Measurements from ENCODE around the gene ITIH2.
"Not testable (repeated sequence)": the region's sequence is repeated elsewhere in the genome, so short reads cannot be mapped to it uniquely, and the experiment has no call there.

Gene ITIH2, protein sequence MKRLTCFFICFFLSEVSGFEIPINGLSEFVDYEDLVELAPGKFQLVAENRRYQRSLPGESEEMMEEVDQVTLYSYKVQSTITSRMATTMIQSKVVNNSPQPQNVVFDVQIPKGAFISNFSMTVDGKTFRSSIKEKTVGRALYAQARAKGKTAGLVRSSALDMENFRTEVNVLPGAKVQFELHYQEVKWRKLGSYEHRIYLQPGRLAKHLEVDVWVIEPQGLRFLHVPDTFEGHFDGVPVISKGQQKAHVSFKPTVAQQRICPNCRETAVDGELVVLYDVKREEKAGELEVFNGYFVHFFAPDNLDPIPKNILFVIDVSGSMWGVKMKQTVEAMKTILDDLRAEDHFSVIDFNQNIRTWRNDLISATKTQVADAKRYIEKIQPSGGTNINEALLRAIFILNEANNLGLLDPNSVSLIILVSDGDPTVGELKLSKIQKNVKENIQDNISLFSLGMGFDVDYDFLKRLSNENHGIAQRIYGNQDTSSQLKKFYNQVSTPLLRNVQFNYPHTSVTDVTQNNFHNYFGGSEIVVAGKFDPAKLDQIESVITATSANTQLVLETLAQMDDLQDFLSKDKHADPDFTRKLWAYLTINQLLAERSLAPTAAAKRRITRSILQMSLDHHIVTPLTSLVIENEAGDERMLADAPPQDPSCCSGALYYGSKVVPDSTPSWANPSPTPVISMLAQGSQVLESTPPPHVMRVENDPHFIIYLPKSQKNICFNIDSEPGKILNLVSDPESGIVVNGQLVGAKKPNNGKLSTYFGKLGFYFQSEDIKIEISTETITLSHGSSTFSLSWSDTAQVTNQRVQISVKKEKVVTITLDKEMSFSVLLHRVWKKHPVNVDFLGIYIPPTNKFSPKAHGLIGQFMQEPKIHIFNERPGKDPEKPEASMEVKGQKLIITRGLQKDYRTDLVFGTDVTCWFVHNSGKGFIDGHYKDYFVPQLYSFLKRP

DNA sequence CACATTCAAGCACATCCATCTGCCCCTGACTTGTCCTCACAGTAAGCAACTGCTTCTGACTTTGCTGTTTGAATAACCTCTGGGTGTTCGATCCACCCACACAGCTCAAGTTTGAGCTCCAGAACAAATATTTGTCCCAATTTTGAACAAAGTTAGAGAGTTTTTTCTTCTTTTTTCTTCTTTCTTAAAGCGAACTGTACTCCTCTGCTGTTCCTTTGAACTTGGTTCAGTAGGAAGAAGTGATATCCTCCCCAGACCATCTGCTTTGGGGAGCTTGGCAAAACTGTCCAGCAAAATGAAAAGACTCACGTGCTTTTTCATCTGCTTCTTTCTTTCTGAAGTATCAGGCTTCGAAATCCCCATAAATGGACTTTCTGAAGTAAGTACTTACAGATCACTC is at the start of gene ITIH2:
Gene ITIH2 (plus strand): TSS at position 177 of the 400 bp plus-strand sequence. CDS start 119 bp downstream, at position 296.
- no peak for DNase-seq

DNA sequence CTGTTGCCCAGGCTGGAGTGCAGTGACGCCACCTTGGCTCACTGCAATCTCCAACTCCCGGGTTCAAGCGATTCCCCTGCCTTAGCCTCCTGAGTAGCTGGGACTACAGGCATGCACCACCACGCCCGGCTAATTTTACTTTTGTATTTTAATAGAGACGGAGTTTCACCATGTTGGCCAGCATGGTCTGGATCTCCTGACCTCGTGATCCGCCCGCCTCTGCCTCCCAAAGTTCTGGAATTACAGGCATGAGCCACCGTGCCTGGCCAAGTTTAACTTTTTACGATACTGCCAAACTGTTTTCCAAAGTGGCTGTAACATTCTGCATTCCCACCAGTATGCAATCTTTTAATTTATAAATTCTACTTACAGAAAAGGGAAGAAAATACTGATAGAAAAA is 46.0 kb upstream of the ITIH2 start:
- DNase-seq, result not testable (repeated sequence)

DNA sequence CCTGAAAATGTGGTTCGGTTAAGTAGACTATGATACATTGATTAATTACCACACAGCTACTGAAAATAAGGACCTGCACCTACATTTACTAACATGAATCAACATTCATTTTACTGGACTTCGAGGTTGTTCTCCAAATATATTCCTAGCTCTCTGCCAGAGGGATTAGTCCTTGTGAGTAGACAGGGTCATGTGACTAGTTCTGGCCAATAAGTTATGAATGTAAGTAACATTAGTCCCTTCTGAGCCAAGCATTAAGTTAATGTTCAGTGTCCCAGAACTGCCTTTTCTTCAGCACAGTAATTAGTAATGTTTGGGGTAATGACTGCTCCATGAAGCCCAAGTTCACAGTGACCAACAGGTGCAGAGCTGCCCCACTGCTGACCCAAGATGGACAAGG is 45.6 kb upstream of the ITIH2 start:
- DNase-seq, result no peak

DNA sequence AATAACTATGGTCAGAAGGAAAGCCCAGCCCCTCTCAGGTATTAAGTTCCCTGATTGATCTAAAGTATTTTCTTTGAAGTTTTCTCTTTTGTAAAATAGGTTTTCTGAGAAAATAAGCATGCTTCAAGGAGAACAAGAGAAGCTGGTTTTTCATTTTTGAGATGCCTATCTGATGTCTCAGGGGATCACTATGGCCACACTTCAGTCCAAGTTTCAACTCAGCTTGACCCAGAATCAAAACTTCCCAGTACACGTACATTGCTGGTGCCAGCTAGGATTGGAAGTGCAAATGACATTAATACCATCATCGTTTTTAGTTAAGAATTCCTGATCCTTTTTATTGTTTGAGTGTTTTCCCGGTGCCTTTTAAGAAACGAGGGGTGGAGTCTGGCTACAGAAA is 43.6 kb upstream of the ITIH2 start:
- no peak for DNase-seq

DNA sequence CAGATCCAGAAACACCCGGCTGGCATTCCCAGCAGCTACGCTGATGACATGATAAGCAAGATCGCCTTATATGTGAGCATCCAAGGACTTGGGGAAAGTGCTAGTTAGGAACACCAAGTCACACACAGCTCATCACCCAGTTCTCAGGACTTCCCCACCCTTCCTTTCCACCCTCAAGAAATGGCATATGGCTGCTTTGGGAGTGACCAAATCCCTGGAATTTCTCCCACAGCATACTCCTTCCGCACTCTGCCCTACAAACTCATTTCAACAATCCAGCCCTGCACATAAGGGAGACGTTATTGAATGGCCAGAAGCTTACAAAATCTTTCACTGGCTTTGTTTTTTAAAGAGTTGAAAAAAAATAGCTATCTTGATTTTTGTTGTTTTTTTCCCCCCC is 40.6 kb upstream of the ITIH2 start:
- no peak for DNase-seq

DNA sequence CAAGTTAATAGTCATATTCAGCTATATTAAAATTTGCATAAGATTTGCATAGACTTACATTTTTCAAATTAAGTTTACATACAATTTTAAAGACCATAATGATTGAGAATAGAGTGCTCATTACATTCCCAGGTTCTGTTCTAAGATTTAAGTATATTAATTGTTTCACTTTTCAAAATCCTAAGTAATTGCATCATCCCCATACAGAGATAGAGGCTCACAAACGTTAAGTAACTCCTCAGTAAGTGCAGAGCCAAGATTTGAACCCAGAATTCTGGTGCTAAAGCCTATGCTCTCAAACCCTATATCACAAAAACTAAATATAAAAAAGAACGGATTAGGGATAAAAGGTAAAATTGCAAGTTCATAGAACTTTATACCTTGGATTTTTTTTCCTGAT is 38.4 kb upstream of the ITIH2 start:
- no peak for DNase-seq

DNA sequence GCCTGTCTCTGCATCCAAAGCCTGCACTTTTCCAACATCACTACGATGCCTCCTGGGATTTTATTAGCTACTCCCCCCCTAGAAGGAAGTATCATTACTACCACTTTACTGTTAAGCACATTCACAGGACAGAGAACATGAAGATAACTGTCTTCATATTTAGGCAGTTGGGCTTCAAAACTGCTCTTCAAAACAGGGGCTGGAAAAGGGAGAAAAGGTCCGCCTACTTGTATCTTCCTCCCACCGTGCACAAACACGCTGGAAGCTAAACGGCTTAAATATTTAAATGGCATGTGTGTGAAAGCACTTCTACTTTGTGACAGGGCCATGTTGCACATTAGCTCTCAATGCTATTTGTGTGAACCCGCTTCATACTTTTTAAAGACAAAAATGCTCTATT is 37.3 kb upstream of the ITIH2 start:
- DNase-seq, result no peak

DNA sequence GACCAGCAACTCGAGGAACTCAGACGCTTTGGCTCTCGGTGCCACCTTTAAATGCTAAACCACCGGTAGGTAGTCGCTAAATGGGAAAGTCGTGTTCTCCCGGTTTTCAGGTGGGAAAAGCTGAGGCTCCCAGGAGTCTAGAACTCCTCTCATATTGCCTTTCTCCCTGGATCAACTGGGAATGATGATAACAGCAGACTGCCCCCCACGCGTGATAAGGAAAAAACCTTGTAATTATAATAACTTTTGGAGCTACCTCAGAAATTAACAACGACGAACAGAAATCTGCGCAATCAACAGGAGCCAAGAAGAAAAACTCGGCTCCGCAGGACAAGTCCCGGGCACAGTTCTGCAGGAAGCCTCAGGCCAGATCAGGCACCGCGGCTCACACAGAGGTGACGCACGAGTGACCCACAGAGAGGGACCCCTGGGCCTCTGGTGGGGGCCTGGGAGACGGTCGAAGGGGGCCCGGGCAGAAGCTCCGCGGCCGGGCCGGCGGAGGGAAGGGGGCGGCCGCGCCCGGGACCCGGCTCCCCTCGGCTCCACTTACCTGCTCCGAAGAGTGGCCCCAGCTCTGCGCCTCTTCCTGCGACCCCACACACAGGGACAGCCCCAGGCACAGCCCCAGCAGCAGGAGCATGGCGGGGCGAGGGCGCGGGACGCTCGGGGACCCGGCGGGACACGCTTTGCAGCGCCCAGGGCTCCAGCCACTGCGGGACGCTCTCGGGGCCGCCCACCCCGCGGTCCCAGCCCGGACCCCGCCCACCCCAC is 36.7 kb upstream of the ITIH2 start, which contains the start of gene ITIH5:
Gene ITIH5 (minus strand): TSS at position 714 of the 771 bp plus-strand sequence. CDS start 74 bp downstream, at position 640.
- no peak for DNase-seq

DNA sequence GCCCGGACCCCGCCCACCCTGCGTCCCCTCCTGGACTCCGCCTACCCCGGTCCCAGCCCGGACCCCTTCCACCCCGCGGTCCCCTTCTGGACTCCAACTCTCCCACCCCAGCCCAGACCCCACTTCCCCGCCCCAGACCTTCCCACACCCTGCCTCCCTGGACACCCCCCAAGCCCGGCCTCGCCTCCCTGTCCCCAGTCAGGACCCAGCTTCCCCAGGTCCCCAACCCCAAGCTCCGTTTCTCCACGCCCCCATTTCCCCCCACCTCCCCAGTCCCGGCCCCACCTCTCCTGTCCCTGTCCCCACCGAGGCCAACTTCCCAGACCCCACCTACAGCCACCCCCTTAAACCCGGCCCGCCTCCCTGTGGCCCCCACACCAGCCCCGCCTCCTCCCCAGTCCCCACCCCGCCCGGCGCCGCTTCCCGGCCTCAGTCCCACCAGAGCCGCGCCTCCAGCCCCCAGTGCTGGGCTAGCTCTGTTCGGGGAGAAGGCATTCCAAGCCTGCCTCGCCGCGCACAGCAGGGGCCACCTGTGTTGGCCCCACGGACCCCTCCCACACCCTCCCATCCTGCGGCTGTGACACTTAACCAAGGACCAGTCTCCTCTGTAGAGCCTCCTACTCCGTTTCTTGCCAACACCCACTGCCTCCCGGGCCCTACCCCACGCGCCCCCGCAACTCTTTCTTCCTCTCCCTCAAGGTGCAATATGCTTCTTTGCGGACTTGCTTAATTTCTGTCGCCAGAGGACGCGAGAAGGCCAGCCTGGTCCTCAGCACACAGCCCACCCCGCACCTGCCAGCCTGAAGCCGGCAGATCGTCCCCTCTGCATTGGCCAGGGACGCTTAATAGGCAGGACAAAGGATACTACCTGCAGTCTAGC is 35.6 kb upstream of the ITIH2 start:
- DNase-seq, result no peak

DNA sequence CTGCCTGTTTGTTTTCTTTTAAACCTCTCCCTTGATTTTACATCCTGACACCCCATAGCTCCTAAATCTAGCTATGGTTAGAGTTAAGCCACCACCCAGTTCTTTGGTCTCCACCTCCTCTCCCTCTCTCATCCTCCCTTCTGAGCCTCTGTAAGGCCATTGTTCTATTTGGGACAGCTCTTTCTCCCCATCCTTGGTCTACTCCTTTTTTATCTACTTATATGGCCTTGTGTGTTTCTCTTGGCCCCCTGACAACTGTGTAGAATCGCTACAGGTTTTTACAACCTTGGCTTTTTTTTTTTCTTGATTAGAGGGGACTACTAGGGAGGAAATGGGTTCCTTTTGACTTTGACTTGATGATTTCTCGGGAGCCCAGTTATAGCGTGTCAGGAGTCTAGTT is 33.0 kb upstream of the ITIH2 start:
- no peak for DNase-seq

DNA sequence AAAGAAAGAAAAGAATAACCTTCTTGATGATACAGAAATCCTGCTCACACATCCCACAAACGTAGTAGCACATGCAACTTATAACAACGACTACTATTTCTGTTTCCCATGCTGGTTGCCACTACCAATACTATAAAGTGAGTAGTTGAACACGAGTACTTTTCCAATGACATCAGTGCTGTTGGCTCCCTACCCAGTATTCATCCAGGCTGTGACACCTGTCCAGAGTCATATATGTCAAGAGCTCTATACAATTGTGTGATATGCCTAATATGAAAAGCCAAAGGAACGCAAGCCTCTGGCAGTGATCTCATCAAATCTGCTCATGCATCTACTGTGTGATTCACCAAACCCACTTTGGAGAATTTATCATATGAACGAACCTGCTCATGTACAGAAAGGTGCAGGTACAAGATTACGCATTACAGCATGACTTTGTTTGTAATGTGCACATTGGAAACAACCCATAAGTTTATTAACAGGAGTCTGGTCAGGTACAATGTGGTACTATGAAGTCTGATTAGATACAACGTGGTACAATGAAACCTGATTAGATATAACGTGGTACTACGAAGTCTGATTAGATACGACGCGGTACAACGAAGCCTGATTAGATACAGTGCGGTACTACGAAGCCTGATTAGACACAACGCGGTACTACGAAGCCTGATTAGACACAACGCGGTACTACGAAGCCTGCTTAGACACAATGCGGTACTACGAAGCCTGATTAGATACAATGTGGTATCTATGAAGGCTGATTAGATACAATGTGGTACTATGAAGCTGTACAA is 30.6 kb upstream of the ITIH2 start:
- DNase-seq, result no peak

DNA sequence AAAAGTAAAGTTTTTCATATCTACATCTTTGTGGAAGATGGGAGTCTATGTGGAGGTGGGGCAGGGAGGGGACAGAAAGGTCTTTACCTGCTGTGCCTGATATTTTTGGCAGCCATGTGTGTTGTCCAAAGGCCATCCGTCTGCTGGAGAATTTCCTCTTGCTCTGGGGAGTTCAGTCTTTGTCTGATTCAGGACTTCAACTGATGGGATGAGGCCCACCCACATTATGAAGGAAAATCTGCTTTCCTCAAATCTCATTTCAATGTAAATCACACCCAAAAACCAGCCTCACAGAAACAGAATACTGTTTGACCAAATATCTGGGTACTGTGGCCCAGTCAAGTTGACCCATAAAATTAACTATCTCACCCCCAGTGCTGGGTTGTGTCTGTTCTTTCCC is 23.9 kb upstream of the ITIH2 start:
- DNase-seq, result no peak

DNA sequence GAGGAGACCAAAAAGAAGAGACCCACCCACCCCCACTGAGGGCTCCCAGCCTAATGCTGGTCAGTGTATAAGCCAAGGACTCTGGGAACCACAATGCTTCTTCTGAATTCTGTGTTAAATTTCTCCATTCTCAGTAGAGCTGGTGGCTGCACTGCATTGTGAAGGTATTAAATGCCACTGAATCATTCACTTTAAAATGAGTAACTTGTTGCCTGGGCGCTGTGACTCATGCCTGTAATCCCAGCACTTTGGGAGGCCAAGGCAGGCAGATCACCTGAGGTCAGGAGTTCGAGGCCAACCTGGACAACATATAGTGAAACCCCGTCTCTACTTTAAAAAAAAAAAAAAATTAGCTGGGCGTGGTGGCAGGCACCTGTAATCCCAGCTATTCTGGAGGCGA is 23.0 kb upstream of the ITIH2 start:
- DNase-seq, result not testable (repeated sequence)

DNA sequence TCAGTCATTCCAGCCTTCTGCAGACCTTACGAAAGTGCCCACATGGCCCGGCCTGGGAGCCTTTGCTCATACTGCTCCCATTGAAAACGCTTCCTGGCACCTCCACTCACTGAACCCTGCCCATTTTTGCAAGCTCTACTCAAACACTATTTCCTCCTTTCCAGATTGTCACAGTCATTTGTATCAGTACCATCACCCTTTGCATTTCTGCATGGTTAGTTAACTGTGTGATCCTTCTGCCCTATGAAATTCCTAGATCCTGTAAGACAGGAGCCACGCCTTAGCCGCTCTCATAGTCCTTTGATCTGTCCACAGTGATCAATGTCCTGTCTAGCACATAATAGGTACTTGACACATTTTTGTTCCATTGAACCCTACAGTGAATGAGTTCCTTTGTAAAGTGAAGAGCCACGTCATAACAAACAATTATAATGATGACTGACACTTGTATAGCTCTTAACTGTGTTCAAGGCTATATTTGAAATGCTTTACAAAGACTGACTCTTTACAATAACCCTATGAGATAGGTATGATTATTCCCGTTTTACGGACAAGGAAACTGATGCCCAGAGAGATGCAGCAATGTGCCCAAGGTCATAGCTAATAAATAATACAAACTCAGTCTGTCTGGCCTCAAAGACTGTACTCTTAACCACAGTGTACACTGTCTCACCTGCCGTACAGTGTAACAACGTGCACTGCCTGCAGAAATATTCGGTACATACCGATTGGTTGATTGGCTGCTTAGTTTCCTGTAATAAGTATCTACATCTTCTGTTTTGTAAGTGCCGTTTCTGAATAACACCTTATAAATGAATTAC is 16.6 kb upstream of the ITIH2 start:
- no peak for DNase-seq

DNA sequence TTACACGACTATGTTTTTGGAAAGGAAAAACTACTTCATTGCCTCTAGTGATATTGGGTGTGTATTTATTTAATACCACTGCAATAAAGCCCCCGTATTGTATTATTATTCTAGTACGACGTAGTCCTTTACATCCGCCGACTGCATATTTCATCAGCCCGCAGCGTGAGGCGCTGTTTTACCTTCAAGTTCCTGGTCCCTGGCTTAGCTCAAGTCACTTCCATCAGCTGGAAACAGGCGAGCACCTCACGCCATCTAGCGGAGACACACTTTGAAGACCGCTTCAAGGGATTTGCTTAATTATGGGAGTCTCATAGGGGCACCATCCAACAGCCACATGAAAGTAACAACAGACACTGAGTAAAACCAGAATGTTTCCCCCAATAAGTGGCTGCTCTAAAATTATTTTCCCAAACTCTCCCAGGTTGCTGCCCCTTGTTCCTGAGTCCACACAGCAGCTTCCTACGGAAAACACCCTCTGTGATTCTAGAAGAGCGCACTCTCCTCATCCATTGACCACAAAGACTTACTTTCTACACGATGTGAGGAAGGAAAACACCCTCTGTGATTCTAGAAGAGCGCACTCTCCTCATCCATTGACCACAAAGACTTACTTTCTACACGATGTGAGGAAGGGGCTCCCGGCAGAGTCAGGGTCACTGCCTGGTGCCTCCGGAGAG is 15.7 kb upstream of the ITIH2 start:
- peak; percentile 80 for DNase-seq

DNA sequence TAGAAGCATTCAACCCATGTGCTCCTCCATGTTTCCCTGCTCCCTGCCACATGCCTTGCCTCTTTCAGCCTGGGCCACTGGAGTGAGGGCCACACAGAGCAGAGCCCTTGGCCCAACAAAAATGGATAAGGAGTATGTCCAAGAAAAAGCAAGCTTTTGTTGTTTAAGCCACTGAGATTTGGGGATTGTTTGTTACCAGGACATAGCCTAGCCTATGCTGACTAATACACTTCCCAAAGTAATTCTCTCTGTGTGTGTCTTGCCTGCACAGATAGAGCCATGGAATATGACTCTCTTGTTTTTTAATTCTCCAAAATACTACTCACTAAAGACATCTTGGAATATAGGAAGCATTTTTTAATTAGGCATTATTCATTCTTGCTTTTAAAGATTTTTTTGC is 13.5 kb upstream of the ITIH2 start:
- no peak for DNase-seq

DNA sequence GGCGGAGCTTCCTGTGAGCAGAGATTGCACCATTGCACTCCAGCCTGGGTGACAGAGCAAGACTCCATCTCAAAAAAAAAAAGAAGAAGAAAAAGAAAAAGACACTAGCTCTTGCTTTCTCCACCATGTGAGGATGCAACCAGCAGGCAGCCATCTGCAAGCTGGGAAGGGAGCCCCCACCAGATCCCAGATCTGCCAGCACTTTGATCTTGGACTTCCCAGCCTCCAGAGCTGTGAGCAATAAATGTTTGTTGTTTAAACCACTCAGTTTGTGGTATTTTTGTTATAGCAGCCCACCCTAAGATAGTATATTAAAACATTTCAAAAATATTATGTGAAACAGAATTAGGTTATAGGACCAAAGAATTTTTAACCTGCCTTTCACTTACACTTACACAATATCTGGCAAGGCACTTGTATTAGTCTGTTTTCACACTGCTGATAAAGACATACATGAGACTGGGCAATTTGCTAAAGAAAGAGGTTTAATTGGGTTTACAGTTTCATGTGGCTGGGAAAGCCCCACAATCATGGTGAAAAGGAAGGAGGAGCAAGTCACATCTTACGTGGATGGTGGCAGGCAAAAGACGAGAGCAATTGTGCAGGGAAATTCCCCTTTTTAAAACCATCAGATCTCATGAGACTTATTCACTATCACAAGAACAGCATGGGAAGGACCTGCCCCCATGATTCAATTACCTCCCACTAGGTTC is 12.1 kb upstream of the ITIH2 start:
- DNase-seq, result not testable (repeated sequence)

DNA sequence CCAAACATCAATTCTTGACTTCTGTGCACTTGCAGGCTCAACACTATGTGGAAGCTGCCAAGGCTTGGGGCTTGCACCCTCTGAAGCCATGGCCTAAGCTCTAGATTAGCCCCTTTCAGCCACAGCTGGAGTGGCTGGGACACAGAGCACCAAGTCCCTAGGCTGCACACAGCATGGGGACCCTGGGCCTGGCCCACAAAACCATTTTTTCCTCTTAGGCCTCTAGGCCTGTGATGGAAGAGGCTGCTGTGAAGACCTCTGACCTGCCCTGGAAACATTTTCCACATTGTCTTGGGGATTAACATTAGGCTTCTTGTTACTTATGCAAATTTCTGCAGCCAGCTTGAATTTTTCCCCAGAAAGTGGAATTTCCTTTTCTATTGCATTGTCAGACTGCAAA is 10.7 kb upstream of the ITIH2 start:
- not testable (repeated sequence) for DNase-seq

DNA sequence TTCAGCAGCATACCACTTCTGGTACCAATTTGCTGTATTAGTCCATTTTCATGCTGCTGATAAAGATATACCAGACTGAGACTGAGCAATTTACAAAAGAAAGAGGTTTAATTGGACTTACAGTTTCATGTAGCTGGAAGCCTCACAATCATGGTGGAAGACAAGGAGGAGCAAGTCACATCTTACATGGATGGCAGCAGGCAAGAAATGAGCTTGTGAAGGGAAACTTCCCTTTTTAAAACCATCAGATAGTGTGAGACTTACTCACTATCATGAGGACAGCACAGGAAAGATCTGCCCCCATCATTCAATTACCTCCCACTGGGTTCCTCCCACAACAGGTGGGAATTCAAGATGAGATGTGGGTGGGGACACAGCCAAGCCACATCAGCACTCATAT is 9.9 kb upstream of the ITIH2 start:
- not testable (repeated sequence) for DNase-seq
